HCT116 (cell line): ENCODE data around the gene ENOX1.

ENCODE experiments used
- ATF3 ChIP-seq: IDR thresholded peaks from 2 replicates; pipeline ENCODE4 v1.6.1; 2012
- CEBPB ChIP-seq: IDR thresholded peaks from 2 replicates; pipeline ENCODE4 v1.6.1; 2012; ENCODE audit warnings: low read depth
- CTCF ChIP-seq, 3 experiments: fragments of 200-600 bp in 1 of 3; sonication (generic) in 1 of 3; IDR thresholded peaks in 2 of 3; conservative IDR thresholded peaks in 1 of 3; 2 replicates each; pipeline ENCODE4 v1.5.1; 2012 to 2017; ENCODE audit warnings: low read depth in 2 of 3, low read length in 2 of 3, antibody characterized with exemption in 1 of 3, borderline replicate concordance in 1 of 3, control low read depth in 1 of 3, mild to moderate bottlenecking in 1 of 3, mixed read lengths in 1 of 3, mixed run types in 1 of 3, moderate library complexity in 1 of 3; ENCODE audit not compliant: insufficient read depth in 1 of 3
- ELF1 ChIP-seq: IDR thresholded peaks from 2 replicates; pipeline ENCODE4 v1.6.1; 2012; ENCODE audit warnings: low read depth, borderline replicate concordance
- EZH2 ChIP-seq: fragments of 200-600 bp; sonication (generic); IDR thresholded peaks from 2 replicates; pipeline ENCODE4 v1.6.1; 2017; ENCODE audit warnings: antibody characterized with exemption, mixed run types
- EZH2phosphoT487 ChIP-seq: fragments of 200-600 bp; IDR thresholded peaks from 2 replicates; pipeline ENCODE4 v1.6.1; 2018; ENCODE audit warnings: antibody characterized with exemption, borderline replicate concordance
- JUND ChIP-seq: IDR thresholded peaks from 2 replicates; pipeline ENCODE4 v1.6.1; 2012
- MAX ChIP-seq: IDR thresholded peaks from 2 replicates; pipeline ENCODE4 v1.6.1; 2012
- POLR2A ChIP-seq: IDR thresholded peaks from 2 replicates; pipeline ENCODE4 v1.7.0; 2011; ENCODE audit warnings: borderline replicate concordance; ENCODE audit not compliant: insufficient read depth, insufficient read length; ENCODE audit errors: extremely low read depth
- POLR2AphosphoS5 ChIP-seq: IDR thresholded peaks from 2 replicates; pipeline ENCODE4 v1.6.1; 2011; ENCODE audit warnings: mild to moderate bottlenecking, low read depth, low read length, moderate library complexity
- RAD21 ChIP-seq: IDR thresholded peaks from 2 replicates; pipeline ENCODE4 v1.6.1; 2012; ENCODE audit warnings: low read depth, mild to moderate bottlenecking
- SIN3A ChIP-seq: IDR thresholded peaks from 2 replicates; pipeline ENCODE4 v1.6.1; 2012; ENCODE audit warnings: low read depth
- YY1 ChIP-seq: IDR thresholded peaks from 2 replicates; pipeline ENCODE4 v1.6.1; 2011; ENCODE audit warnings: low read length, low read depth, moderate library complexity, mild to moderate bottlenecking; ENCODE audit not compliant: insufficient replicate concordance; ENCODE audit errors: extremely low read depth
- ZFX ChIP-seq: fragments of 450-650 bp; IDR thresholded peaks from 2 replicates; pipeline ENCODE4 v1.6.1; 2017

- TF ChIP-seq POLR2AphosphoS5 (no peak), POLR2A (no peak), CTCF (IDR thresholded peaks at IDR 0.05 in 2 of 3, conservative IDR thresholded peaks at IDR 0.05 in 1 of 3; ENCODE audit: borderline replicate concordance in 1 of 3, insufficient read depth in 1 of 3, low read depth in 2 of 3, low read length in 2 of 3) (no peak), EZH2 (no peak), MAX (no peak), JUND (no peak), EZH2phosphoT487 (no peak), RAD21 (no peak), CEBPB (no peak), ZFX (no peak), SIN3A (no peak), ELF1 (no peak), YY1 (no peak), ATF3 (no peak)
Measured at GRCh38 chr13:43545317-43545874, 241.4 kb downstream of the ENOX1 start.
